GM19351 (cell line): ENCODE results near the gene FXYD3.
"Not testable (repeated sequence)": the region's sequence is repeated elsewhere in the genome, so short reads cannot be mapped to it uniquely, and the experiment has no call there.

Experiments
- ATAC-seq: cut with Tn5 transposase; IDR thresholded peaks from one replicate; pipeline ENCODE4 v1.9.1; 2021; ENCODE audit warnings: mild to moderate bottlenecking, moderate library complexity; ENCODE audit not compliant: unreplicated experiment

Gene FXYD3

GRCh38 chr19:35123573-35123972 is 8.0 kb downstream of the FXYD3 start:
- no peak for ATAC-seq

GRCh38 chr19:35124098-35125060 is 8.8 kb downstream of the FXYD3 start:
- ATAC-seq: no peak

DNA sequence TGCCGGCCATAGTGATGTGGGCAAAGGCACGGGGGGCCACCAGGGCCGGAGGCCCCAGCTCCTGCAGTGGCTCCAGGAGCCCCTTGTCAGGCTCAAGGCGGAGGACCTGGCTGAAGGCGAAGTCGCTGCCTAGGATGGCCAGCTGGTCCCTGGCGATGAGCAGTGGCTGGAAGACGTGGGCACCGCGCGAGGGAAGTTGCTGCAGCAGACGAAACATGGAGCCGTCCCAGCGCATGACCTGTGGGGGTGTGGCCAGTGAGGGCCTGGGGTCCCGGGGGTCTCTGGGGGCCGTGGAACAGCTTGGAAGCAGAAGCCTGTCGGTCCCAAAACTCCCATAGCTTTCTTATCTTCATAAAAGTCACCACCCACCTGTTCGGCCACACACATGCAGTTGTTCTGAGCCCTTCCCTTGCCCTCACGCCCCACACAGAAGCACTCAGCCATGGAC is 9.7 kb downstream of the FXYD3 start:
- no peak for ATAC-seq

DNA sequence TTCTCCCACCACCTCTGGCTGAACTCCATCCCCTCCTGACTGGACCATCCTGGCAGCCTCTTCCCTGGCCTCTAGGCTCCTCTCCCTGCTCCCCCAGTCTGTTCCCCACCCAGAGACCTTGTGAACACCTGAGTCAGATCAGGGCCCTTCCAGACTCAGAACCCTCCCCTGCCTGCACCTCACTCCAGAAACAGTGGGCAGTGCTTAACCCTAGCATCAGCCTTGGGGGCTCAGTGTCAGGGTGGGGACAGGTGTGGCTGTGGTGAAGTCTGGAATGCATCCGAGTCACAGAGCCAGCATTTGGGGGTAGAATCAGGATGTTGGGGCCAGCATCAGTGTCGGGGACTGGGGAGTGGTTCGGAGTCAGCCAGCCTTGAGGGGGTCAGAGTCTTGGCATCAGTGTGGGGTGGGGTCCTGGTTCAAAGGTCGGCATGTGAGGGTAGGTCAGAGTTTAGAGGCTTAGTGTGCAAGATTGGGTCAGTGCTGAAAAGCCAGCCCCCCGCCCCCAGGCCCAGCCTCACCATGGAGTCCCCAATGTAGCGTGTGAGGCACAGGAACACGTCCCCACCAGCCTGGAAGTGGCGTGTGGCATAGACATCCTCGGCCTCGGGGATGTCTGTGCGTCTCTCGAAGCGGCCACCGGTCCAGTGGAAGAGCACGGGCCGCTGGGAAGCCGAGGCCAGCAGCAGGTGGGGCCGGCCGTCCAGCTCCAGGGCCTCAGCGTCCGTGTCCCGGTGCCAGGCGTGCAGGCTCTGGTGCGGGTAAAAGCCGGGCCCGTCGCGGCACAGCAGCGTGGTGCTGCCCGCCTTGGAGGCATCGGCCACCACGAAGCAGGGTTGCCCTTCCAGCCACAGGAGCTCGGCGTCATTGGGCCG is 10.4 kb downstream of the FXYD3 start:
- ATAC-seq: no peak

DNA sequence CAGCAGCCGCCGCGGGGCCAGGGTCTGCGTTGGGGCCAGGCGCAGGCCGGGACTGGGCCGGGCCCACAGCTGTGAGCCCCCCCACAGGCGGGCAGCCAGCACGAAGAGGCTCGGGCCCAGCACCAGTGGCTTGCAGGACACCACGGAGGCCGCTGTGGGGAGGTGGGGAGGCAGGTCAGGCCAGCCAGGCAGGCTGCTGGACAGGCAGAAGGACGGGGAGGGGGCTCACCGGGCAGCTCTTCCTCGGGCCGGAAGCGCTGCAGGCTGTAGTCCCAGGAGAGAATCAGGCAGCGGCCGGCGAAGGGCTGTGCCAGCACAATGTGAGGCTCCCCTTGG is 11.0 kb downstream of the FXYD3 start:
- no peak for ATAC-seq

- no peak for ATAC-seq
Observed at GRCh38 chr19:35127871-35128270, 12.2 kb downstream of the FXYD3 start.

- ATAC-seq: no peak
Observed at GRCh38 chr19:35128398-35129057, 12.9 kb downstream of the FXYD3 start.

GRCh38 chr19:35129724-35130274 is 14.2 kb downstream of the FXYD3 start:
- ATAC-seq: not testable (repeated sequence)

DNA sequence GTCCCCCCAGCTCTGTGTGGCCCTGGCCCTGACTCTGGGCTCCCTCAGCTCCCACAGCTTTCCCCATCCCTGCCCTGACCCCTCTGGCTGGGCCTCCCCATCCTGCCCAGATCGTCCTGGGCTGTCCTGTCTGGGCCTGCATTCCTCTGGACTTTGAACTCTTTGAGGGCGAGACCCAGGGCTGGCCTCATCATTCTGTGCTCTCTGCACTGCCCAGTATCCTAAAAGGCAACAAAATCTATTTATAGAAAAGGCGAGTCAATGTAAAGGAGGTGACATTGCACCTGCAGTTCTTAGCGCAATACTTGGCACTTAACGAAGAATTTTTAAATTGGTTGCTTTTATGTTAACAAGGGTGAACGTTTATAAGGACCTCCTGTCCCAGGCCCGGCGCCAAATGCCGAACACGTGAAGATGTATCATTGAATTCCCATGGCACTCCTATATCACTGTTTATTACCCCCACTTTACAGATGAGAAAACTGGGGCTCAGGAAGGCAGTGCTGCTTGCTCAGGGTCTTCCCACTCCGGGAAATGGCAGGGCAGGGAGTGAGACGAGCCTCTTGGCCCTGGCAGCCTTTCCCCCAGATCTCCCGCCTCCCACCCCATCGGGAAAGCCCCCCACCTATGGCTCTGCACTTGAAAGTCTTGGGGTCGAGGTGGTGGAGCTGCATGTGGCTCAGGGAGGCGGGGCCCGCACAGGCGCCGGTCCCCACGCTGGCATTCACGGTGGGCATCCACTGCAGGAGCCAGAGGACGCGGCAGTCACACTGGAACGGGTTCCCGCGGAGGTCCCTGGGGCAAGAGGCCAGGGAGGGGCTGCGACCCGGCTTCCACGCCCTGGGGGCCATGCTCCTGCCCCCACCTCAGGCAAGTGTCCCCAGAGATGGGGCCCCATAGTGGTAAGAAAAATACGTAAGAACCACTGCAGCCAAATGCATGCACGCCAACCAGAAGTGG is 15.4 kb downstream of the FXYD3 start:
- ATAC-seq: no peak

DNA sequence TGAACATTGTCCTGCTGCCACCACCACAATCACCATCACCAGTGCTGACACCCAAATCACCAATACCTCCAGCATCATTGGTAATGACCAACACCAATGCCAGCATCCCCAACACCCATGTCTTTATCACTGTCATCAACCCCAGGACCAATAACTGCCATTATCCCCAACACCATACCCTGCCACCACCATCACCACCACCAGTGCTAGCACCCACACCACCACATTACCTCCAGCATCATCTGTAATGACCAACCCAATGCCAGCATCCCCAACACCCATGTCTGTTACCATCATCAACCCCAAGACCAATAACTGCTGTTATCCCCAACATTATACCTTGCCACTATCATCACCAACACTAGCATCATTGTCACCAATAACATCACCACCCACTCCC is 16.6 kb downstream of the FXYD3 start:
- no peak for ATAC-seq

- ATAC-seq: no peak
Observed at GRCh38 chr19:35133826-35134225, 18.2 kb downstream of the FXYD3 start.

DNA sequence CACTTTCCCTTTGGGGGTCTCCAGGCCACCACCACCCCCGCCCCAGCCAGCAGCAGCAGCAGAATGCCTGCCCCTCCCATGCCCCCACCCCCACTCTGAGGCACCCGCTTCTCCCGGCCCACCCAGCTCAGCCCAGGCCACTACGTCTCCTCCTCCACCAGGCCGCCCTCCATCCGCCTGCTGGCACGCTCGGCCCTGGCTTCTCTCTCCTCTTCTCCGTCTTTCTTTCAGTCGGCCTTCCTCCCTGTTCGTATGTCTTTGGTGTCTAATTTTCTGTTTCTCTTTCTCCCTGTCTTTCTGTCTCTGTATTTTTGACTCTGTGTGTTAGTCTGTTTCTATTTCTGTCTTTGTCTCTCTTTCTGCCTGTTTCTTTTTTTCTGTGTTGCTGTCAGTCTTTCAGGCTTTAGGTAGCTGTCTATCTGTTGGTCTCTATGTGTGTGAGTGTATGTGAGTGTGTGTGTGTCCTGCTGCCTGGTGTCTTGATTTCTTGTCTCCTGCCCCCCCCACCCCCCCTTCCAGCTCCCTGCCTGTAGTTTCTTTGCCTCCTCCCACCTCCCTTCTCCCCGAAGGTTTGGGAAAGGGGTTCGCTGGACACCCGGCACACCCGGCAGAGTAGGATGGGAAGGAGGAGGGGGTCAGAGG is 19.1 kb downstream of the FXYD3 start, which contains the start of gene LGI4:
Gene LGI4, minus strand, starts transcription at position 459 of the 642 bp plus-strand sequence. Its CDS starts 379 bp downstream, at position 80.
- ATAC-seq: no peak

GRCh38 chr19:35135389-35135909 is 19.8 kb downstream of the FXYD3 start:
- ATAC-seq: no peak

GRCh38 chr19:35136231-35136630 is 20.6 kb downstream of the FXYD3 start:
- no peak for ATAC-seq

- no peak for ATAC-seq
Observed at GRCh38 chr19:35136977-35137702, 21.5 kb downstream of the FXYD3 start.

- no peak for ATAC-seq
Observed at GRCh38 chr19:35138305-35138892, 22.8 kb downstream of the FXYD3 start, which contains the start of gene FXYD1. Gene FXYD1, plus strand, starts transcription at chr19:35138824. Its CDS starts 1,256 bp downstream, at chr19:35140080.

- no peak for ATAC-seq
Observed at GRCh38 chr19:35140207-35140961, 24.8 kb downstream of the FXYD3 start.
